ENCODE measurements around the gene IQCK. TPM values are rescaled to one million over a fixed set of nuclear protein-coding genes. Genes with fewer than 3 reads are reported as not detected.

IQCK gene
- polyA plus RNA-seq, 3 donors = 0.52 to 1.2 (median 0.58) TPM

GRCh38 chr16:19835196-19835595 is 117.1 kb downstream of the IQCK start:
- Mint-ChIP-seq H3K27ac (no peak overlapping the region), H3K9me3 (peaks cover 0 to 2% (median 0%) of the 10 kb centered on the region in 7 donors), H3K27me3 (ENCODE audit: low read depth in 3 of 3) (no peaks in the 10 kb centered on the region), H3K4me1 (peaks cover 7% of the 10 kb centered on the region), H3K36me3 (no peaks in the 10 kb centered on the region), H3K4me3 (no peak overlapping the region)
- Histone ChIP-seq H3K27ac (ENCODE audit: low read depth in 1 of 2, low read length in 2 of 2) (no peak overlapping the region), H3K79me2 (ENCODE audit: insufficient read depth, low read length) (no peaks in the 10 kb centered on the region), H3K9me3 (replicated peaks in 1 of 2; ENCODE audit: control insufficient read depth in 1 of 2, insufficient read depth in 1 of 2, low read length in 2 of 2) (no peaks in the 10 kb centered on the region), H3K36me3 (replicated peaks in 1 of 2; ENCODE audit: control insufficient read depth in 1 of 2, insufficient read depth in 2 of 2, low read length in 2 of 2) (no peaks in the 10 kb centered on the region), H3K4me3 (replicated peaks in 1 of 3; ENCODE audit: low read depth in 2 of 3, low read length in 3 of 3) (no peak overlapping the region), H4K20me1 (ENCODE audit: insufficient read depth, low read length) (no peaks in the 10 kb centered on the region), H3K9ac (ENCODE audit: insufficient read depth, low read length, poor library complexity, severe bottlenecking) (no peak overlapping the region), H3K4me2 (replicated peaks; ENCODE audit: extremely low read depth, low read length, poor library complexity, severe bottlenecking) (no peak overlapping the region), H3K27me3 (ENCODE audit: control insufficient read depth in 2 of 2, insufficient read depth in 2 of 2, low read length in 2 of 2) (no peaks in the 10 kb centered on the region), H2AFZ (ENCODE audit: insufficient read depth, low read depth, low read length, poor library complexity, severe bottlenecking) (no peak overlapping the region), H3K4me1 (ENCODE audit: control insufficient read depth in 1 of 2, insufficient read depth in 2 of 2, low read length in 2 of 2) (peaks cover 0 to 2% of the 10 kb centered on the region in 2 donors)
- WGBS (ENCODE audit: insufficient coverage) = no CpG with 5 or more reads among the region's 3 CpGs
- no peak for DNase-seq
- intact Hi-C loops (cut with micrococcal nuclease) = no loop called here
- TF ChIP-seq CTCF (IDR thresholded peaks at IDR 0.05) = no peak

DNA sequence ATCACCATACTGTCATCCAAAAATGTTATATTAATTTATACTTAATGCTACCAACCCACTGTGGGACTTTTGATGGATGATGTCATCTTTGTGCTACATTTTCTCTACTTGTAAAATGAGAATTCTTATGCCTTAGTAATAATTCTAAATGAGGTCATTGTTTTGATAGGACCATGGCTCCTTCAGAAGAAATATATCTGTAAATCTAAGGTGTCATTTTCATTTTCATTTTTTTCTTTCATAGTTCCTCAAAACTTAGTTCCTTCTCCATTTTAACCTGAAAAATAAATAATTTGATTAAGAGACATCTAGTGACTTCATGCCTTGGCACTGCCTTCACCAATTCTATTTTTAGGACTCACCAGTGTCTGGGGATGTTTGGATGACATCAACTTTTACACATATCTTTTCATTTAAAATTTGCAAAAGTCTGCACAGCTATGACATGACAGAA is 117.9 kb downstream of the IQCK start:
- no peaks in the 10 kb centered on the region for H3K27me3 ChIP-seq (ENCODE audit: control insufficient read depth in 2 of 2, insufficient read depth in 2 of 2, low read length in 2 of 2)
- intact Hi-C loops (cut with micrococcal nuclease) = no loop called here
- H3K4me2 ChIP-seq (replicated peaks; ENCODE audit: extremely low read depth, low read length, poor library complexity, severe bottlenecking) = no peak overlapping the region
- TF ChIP-seq CTCF (IDR thresholded peaks at IDR 0.05) = no peak
- Mint-ChIP-seq H3K36me3 (no peaks in the 10 kb centered on the region), H3K27ac (no peak overlapping the region), H3K4me3 (no peak overlapping the region), H3K4me1 (peaks cover 7% of the 10 kb centered on the region), H3K9me3 (peaks cover 0 to 2% (median 0%) of the 10 kb centered on the region in 7 donors), H3K27me3 (ENCODE audit: low read depth in 3 of 3) (no peaks in the 10 kb centered on the region)
- no peaks in the 10 kb centered on the region for H4K20me1 ChIP-seq (ENCODE audit: insufficient read depth, low read length)
- H3K9me3 ChIP-seq (replicated peaks in 1 of 2; ENCODE audit: control insufficient read depth in 1 of 2, insufficient read depth in 1 of 2, low read length in 2 of 2) = no peaks in the 10 kb centered on the region
- no peak overlapping the region for H3K4me3 ChIP-seq (replicated peaks in 1 of 3; ENCODE audit: low read depth in 2 of 3, low read length in 3 of 3)
- no peaks in the 10 kb centered on the region for H3K36me3 ChIP-seq (replicated peaks in 1 of 2; ENCODE audit: control insufficient read depth in 1 of 2, insufficient read depth in 2 of 2, low read length in 2 of 2)
- no peak overlapping the region for H3K9ac ChIP-seq (ENCODE audit: insufficient read depth, low read length, poor library complexity, severe bottlenecking)
- peaks cover 0 to 2% of the 10 kb centered on the region in 2 donors for H3K4me1 ChIP-seq (ENCODE audit: control insufficient read depth in 1 of 2, insufficient read depth in 2 of 2, low read length in 2 of 2)
- no peak for DNase-seq
- no peak overlapping the region for H2AFZ ChIP-seq (ENCODE audit: insufficient read depth, low read depth, low read length, poor library complexity, severe bottlenecking)
- H3K27ac ChIP-seq (ENCODE audit: low read depth in 1 of 2, low read length in 2 of 2) = no peak overlapping the region
- H3K79me2 ChIP-seq (ENCODE audit: insufficient read depth, low read length) = no peaks in the 10 kb centered on the region
